SK-N-MC (cell line): ENCODE measurements around the gene SYTL4.

ENCODE experiments used
- EZH2 ChIP-seq: fragments of 200-600 bp; sonication (generic); IDR thresholded peaks from one replicate; pipeline ENCODE4 v1.6.1; 2017; ENCODE audit warnings: antibody characterized with exemption
- FOXP2 ChIP-seq: optimal IDR thresholded peaks from 2 replicates; pipeline ENCODE3; 2011; ENCODE audit warnings: mild to moderate bottlenecking, moderate library complexity; ENCODE audit not compliant: insufficient read depth; ENCODE audit errors: extremely low read length, control extremely low read depth

- no peak for TF ChIP-seq FOXP2
- no peak for TF ChIP-seq EZH2
These were observed 50.3 kb downstream of the SYTL4 start for GRCh38 chrX:100681599-100681998.
